WI38 (cell line): Measurements from ENCODE around the gene ZNF556.
A peak's percentile ranks its signal among the peaks of the same experiment; 100 is the strongest.

ENCODE experiments used
- H3K4me3 ChIP-seq: 2 replicates; pipeline ENCODE4 v1.5.1; 2011; ENCODE audit warnings: low read depth, mild to moderate bottlenecking, control low read depth, low read length
- TF ChIP-seq, protein P1 (sequence below): IDR thresholded peaks from 2 replicates; pipeline ENCODE4 v1.5.1; 2012; ENCODE audit warnings: low read depth, mild to moderate bottlenecking, control low read depth, low read length

ZNF556 gene

GRCh38 chr19:2827022-2827421 is 40.1 kb upstream of the ZNF556 start:
- H3K4me3 ChIP-seq, result no peak overlapping the region

GRCh38 chr19:2827840-2828489 is 39.2 kb upstream of the ZNF556 start:
- H3K4me3 ChIP-seq, result no peak overlapping the region
- TF ChIP-seq, protein P1, sequence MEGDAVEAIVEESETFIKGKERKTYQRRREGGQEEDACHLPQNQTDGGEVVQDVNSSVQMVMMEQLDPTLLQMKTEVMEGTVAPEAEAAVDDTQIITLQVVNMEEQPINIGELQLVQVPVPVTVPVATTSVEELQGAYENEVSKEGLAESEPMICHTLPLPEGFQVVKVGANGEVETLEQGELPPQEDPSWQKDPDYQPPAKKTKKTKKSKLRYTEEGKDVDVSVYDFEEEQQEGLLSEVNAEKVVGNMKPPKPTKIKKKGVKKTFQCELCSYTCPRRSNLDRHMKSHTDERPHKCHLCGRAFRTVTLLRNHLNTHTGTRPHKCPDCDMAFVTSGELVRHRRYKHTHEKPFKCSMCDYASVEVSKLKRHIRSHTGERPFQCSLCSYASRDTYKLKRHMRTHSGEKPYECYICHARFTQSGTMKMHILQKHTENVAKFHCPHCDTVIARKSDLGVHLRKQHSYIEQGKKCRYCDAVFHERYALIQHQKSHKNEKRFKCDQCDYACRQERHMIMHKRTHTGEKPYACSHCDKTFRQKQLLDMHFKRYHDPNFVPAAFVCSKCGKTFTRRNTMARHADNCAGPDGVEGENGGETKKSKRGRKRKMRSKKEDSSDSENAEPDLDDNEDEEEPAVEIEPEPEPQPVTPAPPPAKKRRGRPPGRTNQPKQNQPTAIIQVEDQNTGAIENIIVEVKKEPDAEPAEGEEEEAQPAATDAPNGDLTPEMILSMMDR, result no peak

More at GRCh38 chr19:2827022-2827421, 40.1 kb upstream of the ZNF556 start:
- TF ChIP-seq, protein P1, result no peak

- no peak overlapping the region for H3K4me3 ChIP-seq
- TF ChIP-seq, protein P1, result no peak
Observed at GRCh38 chr19:2834294-2834871, 32.8 kb upstream of the ZNF556 start.

DNA sequence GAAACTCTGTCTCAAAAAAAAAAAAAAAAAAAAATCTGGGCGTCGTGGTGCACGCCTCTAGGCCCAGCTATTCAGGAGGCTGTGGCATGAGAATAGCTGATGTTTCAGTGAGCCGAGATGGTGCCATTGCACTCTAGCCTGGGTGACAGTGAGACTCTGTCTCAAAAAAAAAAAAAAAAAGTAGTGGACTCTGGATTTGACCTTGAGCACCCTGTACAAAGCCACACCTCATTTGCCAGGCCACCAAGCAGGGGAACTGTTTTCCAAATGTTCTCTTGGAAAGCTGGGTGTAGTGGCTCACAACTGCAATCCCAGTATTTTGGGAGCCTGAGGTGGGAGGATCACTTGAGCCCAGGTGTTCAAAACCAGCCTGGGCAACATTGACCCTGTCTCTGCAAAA is 29.7 kb upstream of the ZNF556 start:
- no peak overlapping the region for H3K4me3 ChIP-seq
- TF ChIP-seq, protein P1, result no peak

DNA sequence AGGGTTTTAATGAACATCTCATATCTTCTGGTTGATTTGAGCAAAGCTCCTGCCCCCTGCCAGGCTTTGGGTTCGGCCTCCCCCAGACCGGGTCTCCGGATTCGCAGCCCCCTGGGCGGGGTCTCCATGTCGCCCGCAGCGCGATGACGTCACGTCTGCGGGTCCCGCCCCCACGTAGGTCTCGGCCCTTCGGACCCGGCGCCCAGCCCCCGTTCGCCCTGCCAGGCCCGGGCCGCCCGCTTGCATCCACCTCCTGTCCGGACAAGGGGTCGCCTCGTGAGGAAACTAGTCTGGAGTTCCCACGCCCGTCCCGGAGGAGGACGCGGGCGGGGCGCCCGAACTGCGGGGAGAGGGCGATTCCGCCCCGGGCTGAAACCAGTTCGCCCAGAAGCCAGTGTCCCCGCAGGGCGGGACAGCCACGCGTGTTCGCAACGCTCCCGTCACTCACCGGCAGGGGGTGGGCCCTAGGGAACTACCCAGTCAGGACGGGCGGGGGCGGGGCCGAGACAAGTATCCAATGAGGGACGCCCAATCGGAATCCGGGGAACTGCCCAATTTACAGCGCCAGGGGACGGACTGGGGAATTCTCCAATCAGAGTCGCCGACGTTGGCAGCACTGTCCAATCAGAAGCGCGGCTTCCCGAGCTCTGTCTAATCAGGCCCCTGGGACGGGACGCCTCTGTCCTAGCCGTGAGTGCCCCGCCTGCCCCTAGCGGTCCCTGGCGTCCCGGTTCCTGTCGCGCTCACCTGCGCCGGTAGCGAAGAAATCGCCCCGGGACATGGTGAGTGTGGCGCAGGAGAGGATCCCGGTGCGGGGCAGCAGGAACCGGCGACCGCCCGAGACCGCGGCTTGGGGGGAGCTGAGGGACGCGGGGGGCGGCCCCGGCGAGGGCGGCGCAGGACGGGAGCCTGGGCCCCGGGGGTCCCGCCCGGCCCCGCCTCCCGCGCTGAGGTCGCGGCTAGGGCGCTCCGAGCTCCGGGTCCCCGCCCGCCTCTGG is 26.0 kb upstream of the ZNF556 start, which contains the start of gene ZNF555:
ZNF555 (plus strand) TSS at position 682 of the 998 bp plus-strand sequence; CDS start at position 780, 98 bp downstream.
- TF ChIP-seq, protein P1, result 0 out of 2 replicates have a peak, but pooled peaks have one; percentile 10
- peak within 1 kb of the TSS; percentile 81 for H3K4me3 ChIP-seq

- TF ChIP-seq, protein P1, result no peak
- H3K4me3 ChIP-seq, result peak overlapping the region; percentile 81
Observed at GRCh38 chr19:2841855-2842574, 25.1 kb upstream of the ZNF556 start.
